ENCODE measurements around the gene FAR2. TPM values are rescaled to one million over a fixed set of nuclear protein-coding genes. Genes with fewer than 3 reads are reported as not detected.
A peak's percentile ranks its signal among the peaks of the same experiment; 100 is the strongest.

FAR2 gene
- total RNA-seq, 1 experiment from 2014 or later: 6.6 TPM

DNA sequence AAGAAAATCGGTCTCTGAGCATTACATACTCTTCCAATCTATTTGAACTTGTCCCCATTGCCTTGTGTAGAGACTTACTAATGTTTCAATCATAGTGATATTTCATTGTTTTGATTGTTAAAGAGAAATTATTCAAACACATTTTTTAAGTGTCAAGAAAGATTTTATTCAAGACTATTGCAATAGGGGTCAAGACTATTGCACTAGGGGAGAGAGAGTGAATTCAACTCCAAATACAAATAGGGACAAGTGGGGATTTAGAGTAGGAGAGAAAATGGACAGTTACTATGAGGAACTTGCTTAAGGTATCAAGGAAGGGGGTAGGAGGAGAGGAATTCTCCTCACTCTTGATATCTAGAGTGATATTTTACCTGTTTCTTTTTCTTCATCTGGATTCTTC is 73.1 kb downstream of the FAR2 start:
- intact Hi-C loops (cut with micrococcal nuclease; ENCODE audit: unreplicated experiment): loop anchor here (5.0 kb wide), 1 partner anchor 95 kb away; no protein-coding TSS in a partner anchor
- no peak for DNase-seq
- peaks cover 7% of the 10 kb centered on the region for H3K27me3 Mint-ChIP-seq (ENCODE audit: insufficient read depth, unreplicated experiment)
- ChIA-PET CTCF (no interaction called here), POLR2A (no interaction called here)
- Histone ChIP-seq H3K9me3 (no peaks in the 10 kb centered on the region), H3K36me3 (ENCODE audit: control insufficient read depth, insufficient read depth, low read length) (no peaks in the 10 kb centered on the region), H3K4me3 (ENCODE audit: low read depth, low read length) (no peak overlapping the region), H3K27me3 (replicated peaks; ENCODE audit: control insufficient read depth, insufficient read depth, low read length) (no peaks in the 10 kb centered on the region), H3K4me1 (peaks cover 30% of the 10 kb centered on the region)
- H3K9me3 Mint-ChIP-seq (ENCODE audit: unreplicated experiment): peaks cover 10% of the 10 kb centered on the region
- H3K4me3 Mint-ChIP-seq (ENCODE audit: unreplicated experiment): peak overlapping the region; percentile 23
- TF ChIP-seq CTCF (IDR thresholded peaks at IDR 0.05; ENCODE audit: insufficient read depth in 1 of 2, low read depth in 1 of 2, low read length in 1 of 2, severe bottlenecking in 1 of 2, unreplicated experiment in 1 of 2): no peak
- no TSS peak for BruUV-seq (replicated peaks)
- no peak overlapping the region for H3K27ac Mint-ChIP-seq (ENCODE audit: unreplicated experiment)
- peaks cover 11% of the 10 kb centered on the region for H3K36me3 Mint-ChIP-seq (ENCODE audit: insufficient read depth, unreplicated experiment)
- peaks cover 22% of the 10 kb centered on the region for H3K4me1 Mint-ChIP-seq (ENCODE audit: low read depth, unreplicated experiment)

DNA sequence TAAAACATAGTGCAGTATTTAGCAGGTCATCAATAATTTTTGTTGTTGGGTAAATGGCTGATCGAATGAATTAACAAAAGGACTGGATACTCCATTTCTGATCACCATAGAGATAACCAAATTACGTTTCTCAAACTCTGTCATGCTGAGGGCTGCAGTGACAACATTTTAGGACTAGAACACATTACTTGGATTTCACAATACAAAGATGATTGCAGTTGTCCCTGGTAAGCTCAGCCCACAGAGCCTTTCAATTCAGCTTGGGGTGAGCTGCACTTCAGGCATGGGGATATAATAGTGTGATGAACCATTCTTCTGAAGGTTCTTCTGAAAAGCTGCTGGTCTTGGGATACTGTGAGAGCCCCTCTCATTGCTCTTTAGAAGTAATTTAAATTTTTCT is 74.3 kb downstream of the FAR2 start:
- peaks cover 1% of the 10 kb centered on the region for H3K27me3 Mint-ChIP-seq (ENCODE audit: insufficient read depth, unreplicated experiment)

DNA sequence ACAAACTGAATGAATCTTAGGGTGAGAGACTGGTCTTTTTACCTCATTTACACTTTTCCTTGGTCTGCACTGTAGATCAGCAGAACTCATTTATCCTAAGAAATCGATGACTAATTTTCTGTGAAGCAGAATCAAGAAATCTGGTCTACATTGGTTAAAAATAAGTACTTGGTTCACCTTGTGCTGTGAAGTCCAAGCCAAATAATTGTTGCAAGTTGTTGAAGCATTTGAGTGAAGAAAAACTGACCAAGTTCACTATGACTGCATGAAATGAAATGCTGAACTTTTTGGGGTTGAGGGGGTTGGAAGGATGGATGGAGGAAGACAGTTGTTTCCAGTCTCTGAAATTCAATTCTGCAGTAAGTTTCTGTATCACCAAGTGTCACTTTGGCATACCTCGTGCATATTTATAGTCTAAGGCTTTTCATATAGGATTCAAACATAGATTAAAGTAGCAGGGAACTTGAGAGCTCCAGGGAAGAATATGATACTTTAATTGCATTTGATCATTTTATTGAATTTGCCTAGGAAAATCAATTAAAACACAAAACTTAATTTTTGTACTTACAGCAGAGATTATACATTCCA is 75.0 kb downstream of the FAR2 start:
- Histone ChIP-seq H3K4me3 (ENCODE audit: low read depth, low read length) (no peak overlapping the region), H3K27me3 (replicated peaks; ENCODE audit: control insufficient read depth, insufficient read depth, low read length) (no peaks in the 10 kb centered on the region), H3K36me3 (ENCODE audit: control insufficient read depth, insufficient read depth, low read length) (no peaks in the 10 kb centered on the region), H3K4me1 (peaks cover 30% of the 10 kb centered on the region), H3K9me3 (no peaks in the 10 kb centered on the region)
- no TSS peak for BruUV-seq (replicated peaks)
- no peak for TF ChIP-seq CTCF (IDR thresholded peaks at IDR 0.05; ENCODE audit: insufficient read depth in 1 of 2, low read depth in 1 of 2, low read length in 1 of 2, severe bottlenecking in 1 of 2, unreplicated experiment in 1 of 2)
- no peak for DNase-seq
- no peak overlapping the region for H3K4me3 Mint-ChIP-seq (ENCODE audit: unreplicated experiment)
- no peaks in the 10 kb centered on the region for H3K27me3 Mint-ChIP-seq (ENCODE audit: insufficient read depth, unreplicated experiment)
- ChIA-PET CTCF (no interaction called here), POLR2A (no interaction called here)
- peaks cover 10% of the 10 kb centered on the region for H3K9me3 Mint-ChIP-seq (ENCODE audit: unreplicated experiment)
- intact Hi-C loops (cut with micrococcal nuclease; ENCODE audit: unreplicated experiment): loop anchor here (5.0 kb wide), 1 partner anchor 93 kb away; no protein-coding TSS in a partner anchor
- H3K36me3 Mint-ChIP-seq (ENCODE audit: insufficient read depth, unreplicated experiment): peaks cover 11% of the 10 kb centered on the region
- peaks cover 22% of the 10 kb centered on the region for H3K4me1 Mint-ChIP-seq (ENCODE audit: low read depth, unreplicated experiment)
- no peak overlapping the region for H3K27ac Mint-ChIP-seq (ENCODE audit: unreplicated experiment)

More for the DNA sequence above, 74.3 kb downstream of the FAR2 start:
- H3K9me3 ChIP-seq: no peaks in the 10 kb centered on the region
- no peak for DNase-seq
- Mint-ChIP-seq H3K4me3 (ENCODE audit: unreplicated experiment) (no peak overlapping the region), H3K9me3 (ENCODE audit: unreplicated experiment) (peaks cover 10% of the 10 kb centered on the region), H3K36me3 (ENCODE audit: insufficient read depth, unreplicated experiment) (peaks cover 11% of the 10 kb centered on the region), H3K4me1 (ENCODE audit: low read depth, unreplicated experiment) (peaks cover 22% of the 10 kb centered on the region), H3K27ac (ENCODE audit: unreplicated experiment) (no peak overlapping the region)
- ChIA-PET CTCF (no interaction called here), POLR2A (no interaction called here)
- intact Hi-C loops (cut with micrococcal nuclease; ENCODE audit: unreplicated experiment): loop anchor here (5.0 kb wide), 1 partner anchor 94 kb away; no protein-coding TSS in a partner anchor
- BruUV-seq (replicated peaks): no TSS peak
- no peak overlapping the region for H3K4me3 ChIP-seq (ENCODE audit: low read depth, low read length)
- H3K4me1 ChIP-seq: peaks cover 30% of the 10 kb centered on the region
- TF ChIP-seq CTCF (IDR thresholded peaks at IDR 0.05; ENCODE audit: insufficient read depth in 1 of 2, low read depth in 1 of 2, low read length in 1 of 2, severe bottlenecking in 1 of 2, unreplicated experiment in 1 of 2): no peak
- no peaks in the 10 kb centered on the region for H3K27me3 ChIP-seq (replicated peaks; ENCODE audit: control insufficient read depth, insufficient read depth, low read length)
- no peaks in the 10 kb centered on the region for H3K36me3 ChIP-seq (ENCODE audit: control insufficient read depth, insufficient read depth, low read length)
